RWPE1 (cell line): ENCODE measurements around the gene XPNPEP1.

Source experiments
- CTCF ChIA-PET: fragments of 350-600 bp; sonication (Branson Sonifier 250); formaldehyde crosslinking; extraction: SDS; loops from one replicate; lab custom pipeline; 2021; lab: Yijun Ruan, JAX
- POLR2A ChIA-PET: fragments of 400-600 bp; formaldehyde crosslinking; extraction: SDS; loops from one replicate; lab custom pipeline; 2020; ENCODE audit warnings: antibody characterized with exemption; ENCODE audit not compliant: low non-redundant PET; lab: Yijun Ruan, JAX
- DNase-seq: peaks from one replicate; pipeline ENCODE4 v3.0.0; 2012; ENCODE audit warnings: low spot score
- H3K27ac ChIP-seq: fragments of 450-650 bp; 2 replicates; pipeline ENCODE4 v1.5.1; 2017
- CTCF ChIP-seq: fragments of 450-650 bp; conservative IDR thresholded peaks from 2 replicates; pipeline ENCODE4 v1.5.1; 2017; ENCODE audit warnings: low read depth, mild to moderate bottlenecking

Gene XPNPEP1

GRCh38 chr10:109922976-109923921 is at the start of gene XPNPEP1:
Gene XPNPEP1, minus strand, starts transcription at chr10:109923511. Its CDS starts 78 bp downstream, at chr10:109923433.
- TF ChIP-seq CTCF: no peak
- CTCF ChIA-PET: interaction anchor here (0.5 to 1.1 kb wide), 5 partner anchors 9 to 321 kb away, joined by 3 to 4 read pairs (median 3); no protein-coding TSS in a partner anchor
- peak; percentile 89 for DNase-seq

GRCh38 chr10:109972372-109973001 is 49.2 kb upstream of the XPNPEP1 start:
- TF ChIP-seq CTCF: no peak
- ChIA-PET CTCF (interaction anchor here (0.6 kb wide), 1 partner anchor 76 kb away, joined by 3 read pairs; no protein-coding TSS in a partner anchor), POLR2A (no interaction called here)
- no peak overlapping the region for H3K27ac ChIP-seq
- no peak for DNase-seq

More at GRCh38 chr10:109922976-109923921, at the start of gene XPNPEP1:
- POLR2A ChIA-PET: no interaction called here
- H3K27ac ChIP-seq: peak within 1 kb of the TSS; percentile 72

- TF ChIP-seq CTCF: no peak
- POLR2A ChIA-PET: no interaction called here
- no peak for DNase-seq
- CTCF ChIA-PET: interaction anchor here (0.6 kb wide), 1 partner anchor 108 kb away, joined by 5 read pairs; no protein-coding TSS in a partner anchor
- H3K27ac ChIP-seq: no peak overlapping the region
Observed at GRCh38 chr10:109971634-109972033, 48.3 kb upstream of the XPNPEP1 start.

- CTCF ChIA-PET: no interaction called here
- POLR2A ChIA-PET: no interaction called here
- TF ChIP-seq CTCF: no peak
- H3K27ac ChIP-seq: no peak overlapping the region
- no peak for DNase-seq
Observed at GRCh38 chr10:109969760-109970346, 46.5 kb upstream of the XPNPEP1 start.

- TF ChIP-seq CTCF: no peak
- H3K27ac ChIP-seq: no peak overlapping the region
- no peak for DNase-seq
- ChIA-PET POLR2A (no interaction called here), CTCF (interaction anchor here (0.5 kb wide), 1 partner anchor 46 kb away, joined by 3 read pairs; the partner anchor contains the start of gene XPNPEP1)
Observed at GRCh38 chr10:109968953-109969759, 45.8 kb upstream of the XPNPEP1 start.
